Activated naive CD4-positive, alpha-beta T cell treated with anti-CD3 and anti-CD28 coated beads, Interleukin-2, amount 50 U/mL, for 72 hours (primary cell): ENCODE measurements around the gene ZBTB38. TPM values are rescaled to one million over a fixed set of nuclear protein-coding genes. Genes with fewer than 3 reads are reported as not detected.

ENCODE experiments used
- ATAC-seq, 2 donors: fragments of 150-1000 bp; cut with Tn5 transposase; 2 replicates each; pipeline ENCODE4 v1.10.0; 2021; ENCODE audit warnings: mild to moderate bottlenecking in 2 of 2, moderate library complexity in 2 of 2
- DNase-seq, 2 donors: peaks; one replicate each; pipeline ENCODE4 v3.0.0; 2021 to 2022; ENCODE audit warnings: low spot score in 2 of 2
- H3K27ac Mint-ChIP-seq, 2 donors: one replicate each; pipeline ENCODE4 v1.8.0; 2022; ENCODE audit warnings: mild to moderate bottlenecking in 2 of 2, mixed read lengths in 2 of 2
- H3K36me3 Mint-ChIP-seq, 2 donors: one replicate each; pipeline ENCODE4 v1.8.0; 2022; ENCODE audit warnings: mixed read lengths in 2 of 2
- H3K9me3 Mint-ChIP-seq, 2 donors: one replicate each; pipeline ENCODE4 v1.8.0; 2022; ENCODE audit warnings: mixed read lengths in 2 of 2
- total RNA-seq, 2 donors: library from RNA; stranded (reverse); gene quantifications; one replicate each; pipeline ENCODE4 v1.2.3, GENCODE V29; 2022

Gene ZBTB38
- total RNA-seq, 2 donors from 2014 or later, result 13.4 to 19.9 TPM

GRCh38 chr3:141415953-141416352 lies 47.6 kb downstream of the ZBTB38 start:
- Mint-ChIP-seq H3K9me3 (peaks cover 0 to 8% of the 10 kb centered on the region in 2 donors), H3K36me3 (peaks cover 10 to 29% of the 10 kb centered on the region in 2 donors), H3K27ac (no peak overlapping the region)
- no peak for ATAC-seq
- DNase-seq, result no peak

Other genes with a start within 250 kb of the ZBTB38 start
- 10 to 100 TPM in 1 of 2 donors, 1 to 10 TPM in 1; 9.7 to 17.5 TPM for gene PXYLP1, start 136.7 kb upstream of the ZBTB38 start, total RNA-seq
- gene RASA2, start 118.5 kb downstream of the ZBTB38 start, total RNA-seq, result 10 to 100 TPM; 27.1 to 31.1 TPM